ENCODE results near the gene FBXO41.
A peak's percentile ranks its signal among the peaks of the same experiment; 100 is the strongest.
"Not testable (repeated sequence)": the region's sequence is repeated elsewhere in the genome, so short reads cannot be mapped to it uniquely, and the experiment has no call there.

Gene FBXO41

DNA sequence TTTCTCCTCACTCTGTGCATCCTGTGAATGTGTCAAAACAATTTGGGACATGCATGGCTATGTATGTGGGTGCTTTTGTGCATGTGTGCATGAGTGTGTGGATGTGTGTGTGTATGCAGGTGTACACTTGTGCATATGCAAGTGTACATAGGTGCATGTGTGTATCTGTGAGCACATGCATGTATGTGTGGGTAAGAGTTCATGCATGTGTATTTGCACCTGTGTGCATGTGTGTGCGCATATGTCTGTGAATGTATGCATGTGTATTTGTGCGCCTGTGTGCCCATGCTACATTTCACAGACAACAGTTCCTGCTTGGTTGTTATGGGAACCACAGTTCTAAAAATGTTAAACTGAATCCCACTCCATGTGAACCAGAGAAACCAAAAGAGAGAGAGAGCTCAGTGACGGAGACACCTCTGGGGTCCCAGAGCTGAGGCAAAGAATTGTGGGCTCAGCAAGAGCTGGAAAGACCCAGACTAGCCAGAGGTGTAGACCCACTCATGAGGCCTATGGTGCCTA lies 1.9 kb upstream of the FBXO41 start:
- DNase-seq: no peak

DNA sequence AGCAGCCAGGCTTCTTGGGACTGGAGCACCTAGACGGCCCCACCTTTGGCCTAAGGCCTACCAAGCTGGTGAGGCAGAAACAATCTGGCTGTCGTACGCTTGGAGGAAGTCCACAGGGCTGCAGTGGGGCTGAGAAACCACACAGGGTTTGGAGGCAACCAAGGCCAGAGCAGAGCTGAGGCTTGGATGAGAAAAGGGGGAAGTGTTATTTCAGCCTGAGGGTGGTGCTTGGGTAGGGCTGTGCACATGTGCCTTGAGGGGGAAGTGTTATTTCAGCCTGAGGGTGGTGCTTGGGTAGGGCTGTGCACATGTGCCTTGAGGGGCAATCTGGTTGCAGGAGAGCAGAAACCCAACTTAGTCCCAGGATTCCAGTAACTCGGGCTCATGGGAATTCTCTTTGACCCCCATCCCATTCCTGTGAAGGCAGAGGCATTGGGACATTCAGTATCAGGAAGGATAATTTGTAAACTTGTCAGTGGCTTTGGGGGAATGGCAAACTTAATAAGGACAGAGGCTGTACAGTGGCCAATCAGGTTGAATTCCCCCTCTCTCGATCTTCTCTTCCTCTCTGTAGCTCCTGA lies 971 bp upstream of the FBXO41 start:
- DNase-seq: no peak

DNA sequence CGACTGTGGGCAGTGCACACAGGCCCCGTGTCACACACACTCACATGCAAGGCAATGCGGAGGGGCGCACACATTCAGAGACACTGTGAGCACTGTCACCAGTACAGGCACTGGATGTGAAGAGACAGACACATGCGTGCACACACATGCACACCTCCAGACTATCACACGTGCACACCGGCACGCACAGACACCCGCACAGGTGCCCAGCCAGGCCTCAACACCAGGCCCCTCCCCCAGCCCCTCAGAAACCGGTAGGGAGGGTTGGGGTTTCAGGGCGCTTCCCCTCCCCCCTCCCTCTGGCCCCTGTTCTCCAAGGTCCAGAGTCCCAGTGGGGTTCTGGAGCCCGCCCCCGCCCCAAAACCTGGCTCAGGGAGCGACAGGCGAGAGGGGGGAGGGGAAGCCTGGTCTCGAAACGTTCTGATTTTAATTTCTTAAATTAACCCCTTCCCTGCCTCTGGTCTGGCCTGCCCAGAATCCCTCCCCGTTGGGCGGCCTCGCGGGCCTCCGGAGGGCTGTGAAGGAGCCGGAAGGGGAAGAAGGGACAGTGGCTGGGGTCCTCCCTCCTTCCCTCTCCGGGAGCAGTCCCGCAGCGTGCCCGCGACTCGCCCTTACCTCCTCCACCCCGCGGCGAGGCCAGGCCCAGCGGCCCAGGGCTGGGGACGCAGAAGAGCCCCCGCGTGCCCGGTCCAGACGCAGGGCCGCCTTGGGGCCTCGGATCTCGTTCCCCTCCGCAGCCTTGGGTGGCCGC lies 558 bp downstream of the FBXO41 start:
- DNase-seq: no peak

DNA sequence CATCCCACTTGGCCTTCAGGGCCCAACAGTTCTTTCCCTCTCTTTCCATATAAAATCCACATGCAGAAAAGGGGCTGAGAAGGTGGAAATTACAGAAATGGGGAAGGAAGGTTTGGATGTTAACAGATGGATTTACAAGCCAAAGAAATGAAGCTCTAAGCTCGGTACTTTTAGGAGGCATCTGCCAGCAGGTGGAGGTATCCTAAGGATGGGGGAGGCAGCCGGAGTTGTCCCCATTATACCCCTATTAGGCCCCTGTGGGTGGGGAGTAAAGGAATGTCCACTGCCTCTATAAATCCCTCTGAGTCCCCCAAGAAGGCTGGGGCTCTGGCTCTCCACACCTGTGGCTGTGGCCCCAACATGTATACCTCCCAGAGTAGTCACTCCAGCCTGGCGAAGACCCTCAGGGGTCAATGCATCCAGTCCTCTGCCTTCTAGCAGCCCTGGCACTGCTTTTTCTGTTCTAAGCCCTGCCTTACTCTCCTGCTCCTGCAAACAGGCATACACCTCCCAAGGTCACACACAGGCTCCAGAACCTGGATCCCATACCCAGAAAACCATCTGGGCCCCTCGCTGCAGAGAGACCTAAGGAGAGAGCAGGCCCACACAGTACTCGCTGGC lies 1.2 kb downstream of the FBXO41 start:
- no peak for DNase-seq

DNA sequence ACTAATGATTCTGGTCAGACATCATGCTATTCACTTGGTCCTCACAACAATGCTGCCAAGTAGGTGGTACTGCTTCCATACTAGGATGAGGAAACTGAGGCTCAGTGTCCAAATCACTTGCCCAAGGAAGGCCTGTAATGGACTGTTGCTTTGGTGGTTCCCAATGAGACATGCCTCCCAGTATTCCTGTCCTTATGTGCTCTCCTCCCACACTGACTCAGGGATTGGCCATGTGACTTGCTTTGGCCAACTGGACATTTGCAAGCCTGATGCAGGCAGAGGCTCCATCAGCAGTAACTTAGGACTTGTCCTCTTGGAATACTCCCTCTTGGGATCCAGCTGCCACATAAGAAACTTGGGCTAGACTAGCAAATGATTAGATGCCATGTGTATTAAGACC lies 3.0 kb downstream of the FBXO41 start:
- DNase-seq: no peak

DNA sequence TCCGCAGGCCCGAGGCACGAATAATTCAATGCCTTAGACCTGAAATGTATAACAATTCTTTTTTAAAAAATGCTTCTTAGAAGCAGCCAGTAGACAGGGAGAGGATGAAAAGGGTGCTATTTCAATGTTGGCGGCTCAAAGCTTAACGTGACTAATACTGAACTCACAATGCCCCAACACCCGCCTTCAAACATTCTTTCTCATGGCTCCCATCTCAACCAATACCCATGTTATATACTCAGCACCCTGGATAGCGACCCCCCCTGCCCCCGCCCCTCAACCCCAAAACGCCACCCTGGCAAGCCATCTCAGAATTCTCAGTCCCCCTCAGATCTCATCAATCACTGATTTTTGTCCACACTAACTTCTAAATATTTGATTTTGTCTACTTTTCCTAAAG lies 4.4 kb downstream of the FBXO41 start:
- DNase-seq: no peak

DNA sequence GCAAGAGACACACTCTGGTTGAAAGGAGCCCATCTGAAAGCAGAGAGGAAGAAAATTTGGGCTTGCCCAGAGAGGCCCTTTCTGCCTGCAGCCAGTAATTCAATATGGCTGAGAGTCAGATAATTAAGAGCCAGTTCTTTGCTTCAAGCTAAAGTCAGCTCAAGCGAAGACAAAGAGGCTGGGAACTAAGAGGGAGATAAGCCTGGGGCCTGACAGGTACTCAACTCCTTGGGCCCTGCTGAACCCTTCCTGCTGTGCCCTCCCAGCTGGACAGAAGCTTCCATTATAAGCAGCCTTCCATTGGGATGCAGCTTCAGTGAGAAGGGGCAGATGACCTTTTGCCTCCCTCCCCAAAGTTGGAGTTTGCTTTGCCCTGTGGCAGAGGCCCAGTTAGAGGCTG lies 12.0 kb downstream of the FBXO41 start:
- DNase-seq: no peak

DNA sequence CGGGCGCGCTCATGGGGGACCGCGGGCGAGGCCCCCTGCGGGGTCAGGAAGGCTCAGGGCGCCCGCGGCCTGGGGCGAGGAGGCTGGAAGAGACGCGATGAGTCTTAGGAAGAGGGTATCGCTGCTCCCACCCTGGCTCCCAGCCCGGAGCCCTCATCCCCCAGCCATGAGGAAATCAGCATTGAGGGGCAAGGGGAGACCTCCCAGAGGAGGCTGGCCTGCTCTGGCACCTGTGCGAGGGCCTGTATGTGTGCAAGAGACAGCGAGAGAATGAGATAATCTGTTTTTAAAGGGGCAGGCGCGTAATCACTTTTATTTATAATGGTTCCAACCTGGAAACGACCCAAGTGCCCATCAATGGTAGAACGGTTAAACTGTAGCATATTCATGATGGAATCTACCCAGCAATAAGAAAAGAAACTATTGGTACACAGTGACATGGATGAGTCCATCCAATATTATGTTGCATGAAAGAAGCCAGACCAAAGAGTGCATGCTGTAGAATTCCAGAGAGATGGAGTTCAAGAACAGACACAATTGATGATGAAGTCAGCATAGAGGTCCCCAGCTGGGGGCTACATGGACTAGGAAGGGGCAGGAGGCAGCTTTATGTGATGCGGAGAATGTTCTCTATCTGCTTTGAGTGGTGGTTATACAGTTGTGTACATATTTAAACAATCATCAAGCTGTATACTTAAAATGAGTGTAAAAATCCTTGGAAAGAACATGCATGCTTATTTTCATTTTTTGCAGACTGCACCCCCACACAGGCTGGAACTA lies 14.4 kb downstream of the FBXO41 start:
- DNase-seq: no peak

DNA sequence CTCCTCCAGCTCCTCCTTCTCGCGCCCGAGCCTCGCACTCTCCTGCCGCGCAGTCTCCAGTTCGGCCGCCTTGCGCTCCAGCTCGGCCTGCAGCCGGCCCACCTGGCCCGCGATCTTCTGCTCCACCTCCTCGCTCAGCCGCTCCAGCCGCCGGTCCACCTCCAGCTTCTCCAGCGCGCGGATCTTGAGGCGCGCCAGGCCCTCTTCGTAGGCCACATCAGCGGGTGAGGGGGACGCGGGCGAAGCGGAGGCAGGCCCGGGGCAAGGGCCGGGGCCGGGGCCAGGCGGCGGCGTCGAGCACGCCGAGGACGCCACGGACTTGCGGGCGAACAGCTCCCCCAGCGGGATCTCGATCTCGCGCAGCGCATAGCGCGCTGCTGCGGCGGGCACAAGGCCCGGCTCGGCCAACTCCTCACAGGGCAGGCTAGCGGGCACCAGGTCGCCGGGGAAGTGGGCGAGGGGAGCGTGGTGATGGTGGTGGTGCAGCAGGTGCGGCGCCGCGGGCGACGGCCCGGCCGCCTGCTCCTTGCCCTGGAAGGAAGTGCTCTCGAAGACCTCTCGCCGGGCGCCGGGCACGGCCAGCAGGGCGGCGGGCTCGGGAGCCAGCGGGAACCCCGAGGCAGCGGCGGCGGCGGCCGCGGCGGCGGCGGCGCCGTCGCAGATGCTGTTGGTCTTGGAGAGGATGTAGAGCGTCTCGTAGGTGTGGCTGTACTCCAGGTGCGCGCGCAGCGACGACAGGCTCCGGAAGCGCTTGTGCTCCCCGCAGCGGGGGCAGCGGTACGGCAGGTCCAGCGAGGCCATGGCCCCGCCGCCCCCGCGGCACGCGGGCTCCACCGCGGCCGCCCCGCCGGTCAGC lies 15.2 kb downstream of the FBXO41 start:
- DNase-seq: peak; percentile 76

DNA sequence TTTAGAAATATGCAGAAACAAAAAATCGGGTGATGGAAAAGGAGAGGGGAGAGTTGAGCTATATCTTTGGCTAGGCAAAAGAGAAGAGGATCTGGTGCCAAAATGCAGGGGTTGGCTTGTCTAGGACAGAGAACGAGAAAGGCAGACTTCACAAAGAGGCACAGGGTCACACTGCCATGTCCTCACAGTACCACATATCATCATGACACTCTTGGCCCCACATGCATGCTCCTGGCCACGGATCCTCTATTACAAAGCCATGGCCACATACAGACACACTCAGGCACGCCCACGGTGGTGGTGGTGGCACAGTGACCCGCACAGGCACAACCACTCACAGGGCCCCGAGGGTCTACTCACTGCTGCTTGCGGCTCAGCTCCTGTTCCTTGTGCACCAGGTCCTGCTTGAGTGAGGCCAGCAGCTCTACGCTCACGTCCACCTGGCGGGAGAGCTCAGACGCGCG lies 15.9 kb downstream of the FBXO41 start:
- no peak for DNase-seq

DNA sequence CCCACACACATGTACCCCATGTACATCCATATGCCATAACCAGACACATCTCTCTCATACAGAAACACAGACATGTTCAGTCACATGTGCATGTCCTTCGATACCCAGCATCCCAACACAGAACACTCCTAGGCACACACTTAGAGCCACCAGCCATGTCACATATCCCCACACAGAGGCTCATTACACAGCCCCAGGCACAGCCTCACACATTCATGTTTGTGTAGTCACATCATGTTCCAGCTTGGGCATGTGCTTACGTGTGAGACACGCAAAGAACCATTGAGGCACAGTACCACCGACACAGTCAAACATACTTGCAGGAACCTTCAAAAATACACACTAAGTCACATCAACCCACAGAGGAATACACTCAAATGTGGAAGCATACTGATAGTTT lies 17.3 kb downstream of the FBXO41 start:
- DNase-seq: no peak

DNA sequence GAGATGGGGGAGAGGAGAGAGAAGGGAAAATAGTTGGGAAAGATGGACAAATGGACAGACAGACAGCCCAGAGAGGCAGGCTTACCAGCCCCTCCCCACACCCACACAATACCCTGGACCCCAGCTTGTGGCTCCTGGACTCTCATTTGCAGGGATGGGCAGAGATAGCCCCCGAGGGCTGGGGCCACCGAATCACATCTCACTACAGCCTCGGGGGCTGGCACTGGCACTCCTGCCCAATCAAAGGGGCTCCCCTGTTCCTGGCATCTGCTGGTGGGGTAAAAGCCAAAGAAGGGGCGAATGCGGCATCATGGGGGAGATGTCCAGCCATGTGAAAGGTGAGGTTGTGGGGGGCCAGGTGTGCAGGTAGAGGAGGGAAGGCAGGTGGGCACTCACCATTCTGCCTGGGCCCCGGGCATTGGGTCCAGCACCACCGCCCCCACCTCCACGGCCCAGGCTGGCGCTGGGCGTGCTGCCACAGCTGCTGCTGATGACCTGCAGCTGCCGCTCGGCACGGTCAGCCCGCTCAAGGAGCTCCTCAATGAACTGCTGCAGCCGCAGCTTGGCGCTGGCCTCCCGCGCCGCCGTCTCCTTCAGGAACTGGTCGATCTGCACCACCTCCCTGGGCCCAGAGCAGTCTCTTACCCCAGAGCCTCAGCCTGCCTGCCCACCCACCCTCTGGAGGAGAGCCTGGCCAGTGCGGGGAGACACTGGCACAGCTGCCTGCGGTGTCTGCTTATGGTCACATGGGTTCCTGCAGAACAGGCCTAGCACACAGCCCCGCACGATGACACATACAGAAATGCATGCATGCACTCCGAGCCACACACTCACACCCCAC lies 18.0 kb downstream of the FBXO41 start:
- no peak for DNase-seq

DNA sequence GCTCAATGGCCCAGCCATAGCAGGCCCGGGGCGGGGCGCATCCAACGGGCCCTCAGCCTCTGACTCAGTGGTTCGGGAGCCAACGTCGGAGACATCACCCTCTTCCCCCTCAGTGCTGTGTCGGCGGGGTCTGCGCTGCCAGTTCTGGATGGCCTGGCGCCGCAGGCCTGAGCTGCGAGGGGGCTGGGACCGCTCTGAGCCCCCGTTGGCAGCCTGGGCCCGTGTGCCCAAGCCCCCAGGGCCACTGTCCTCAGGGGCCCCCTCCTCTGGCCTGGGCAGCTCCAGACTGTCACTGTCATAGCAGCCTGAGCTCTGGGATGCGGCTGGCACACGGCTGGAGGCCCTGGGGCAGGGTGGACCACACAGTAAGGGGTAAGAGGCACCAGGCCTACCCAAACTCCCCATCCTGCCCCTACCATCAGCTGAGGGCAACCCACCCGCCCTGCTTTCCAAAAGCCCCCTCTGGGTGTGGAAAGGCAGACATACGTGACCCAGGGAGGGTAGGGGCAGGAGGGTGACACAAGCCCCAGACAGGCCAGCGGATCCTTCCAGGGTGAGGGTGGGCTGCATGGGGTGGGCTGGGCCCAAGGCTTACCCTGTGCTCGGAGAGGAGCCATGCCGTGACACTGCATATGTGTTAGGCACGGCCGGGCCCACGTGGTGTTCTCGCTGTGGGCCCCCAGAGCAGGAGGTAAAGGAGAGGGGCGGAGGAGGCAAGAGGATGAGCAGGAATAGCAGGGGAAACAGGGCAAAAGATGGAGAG lies 18.8 kb downstream of the FBXO41 start:
- no peak for DNase-seq

DNA sequence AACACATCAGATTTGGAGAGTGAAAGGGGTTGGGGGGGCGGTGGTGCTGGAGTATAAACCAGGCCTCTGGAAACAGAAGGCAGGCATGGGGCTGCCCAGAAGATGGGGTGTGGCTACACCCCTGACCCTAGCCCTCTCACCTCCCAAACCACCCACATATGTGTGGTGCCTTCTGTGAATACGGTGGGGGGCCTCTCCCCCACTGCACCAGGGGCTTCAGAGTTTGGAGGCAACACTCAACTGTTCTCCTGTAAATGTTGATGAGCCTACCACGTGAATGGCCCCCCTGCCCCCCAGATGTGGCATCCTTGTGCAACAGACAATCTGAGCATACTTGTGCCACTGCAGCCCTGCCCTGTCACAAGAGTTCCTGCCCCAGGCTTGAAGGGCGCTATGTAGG lies 19.5 kb downstream of the FBXO41 start:
- DNase-seq: no peak

DNA sequence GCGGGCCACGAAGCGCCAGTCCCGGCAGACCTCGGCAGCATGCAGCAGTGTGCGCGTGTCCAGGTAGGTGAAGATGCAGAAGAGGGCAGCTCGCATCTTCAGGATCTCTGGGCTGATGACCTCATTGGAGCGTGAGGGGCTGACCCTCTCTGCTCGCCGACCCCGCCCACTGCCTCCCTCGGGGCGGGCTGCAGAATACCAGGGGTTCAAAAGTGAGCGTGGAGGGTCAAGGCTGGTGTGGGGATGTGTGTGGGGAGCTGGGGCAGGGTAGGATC lies 20.0 kb downstream of the FBXO41 start:
- DNase-seq: no peak

DNA sequence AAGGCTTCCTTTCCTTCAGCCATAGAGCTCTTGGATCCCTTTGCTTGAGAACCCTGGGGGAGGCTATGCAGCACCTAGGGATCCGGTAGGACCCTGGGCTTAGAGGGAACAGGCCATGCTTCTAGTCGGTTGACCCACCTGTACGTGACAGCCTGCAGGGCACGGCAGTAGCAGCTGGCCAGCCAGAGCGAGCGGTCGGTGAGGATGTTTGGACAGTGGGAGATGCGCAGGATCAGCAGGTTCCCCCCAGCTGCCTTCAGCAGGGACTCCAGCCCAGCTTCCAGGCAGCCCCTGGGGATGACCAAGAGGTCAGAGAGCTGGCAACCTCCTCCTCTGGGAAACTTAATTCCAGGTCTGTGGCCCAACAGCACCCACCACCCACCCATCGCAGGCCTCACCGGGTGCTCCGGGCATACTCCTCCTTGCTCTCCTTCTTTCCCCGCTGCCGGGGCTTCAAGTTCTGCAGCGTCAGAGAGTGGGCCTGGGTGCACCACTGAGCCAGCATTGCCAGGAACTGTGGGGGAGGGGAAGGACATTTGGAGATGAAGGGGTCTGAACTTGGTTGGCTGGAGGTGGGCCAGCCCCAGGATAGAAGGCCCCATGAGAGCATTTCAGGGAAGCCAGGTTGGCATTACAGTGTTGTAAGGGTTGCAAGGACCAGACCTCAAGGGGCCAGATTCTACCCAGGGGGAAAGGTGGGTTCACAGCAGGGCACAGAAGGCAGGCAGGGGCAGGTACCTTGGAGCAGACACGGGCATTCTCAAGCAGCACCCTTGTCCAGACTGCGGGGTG lies 20.5 kb downstream of the FBXO41 start:
- DNase-seq: no peak

DNA sequence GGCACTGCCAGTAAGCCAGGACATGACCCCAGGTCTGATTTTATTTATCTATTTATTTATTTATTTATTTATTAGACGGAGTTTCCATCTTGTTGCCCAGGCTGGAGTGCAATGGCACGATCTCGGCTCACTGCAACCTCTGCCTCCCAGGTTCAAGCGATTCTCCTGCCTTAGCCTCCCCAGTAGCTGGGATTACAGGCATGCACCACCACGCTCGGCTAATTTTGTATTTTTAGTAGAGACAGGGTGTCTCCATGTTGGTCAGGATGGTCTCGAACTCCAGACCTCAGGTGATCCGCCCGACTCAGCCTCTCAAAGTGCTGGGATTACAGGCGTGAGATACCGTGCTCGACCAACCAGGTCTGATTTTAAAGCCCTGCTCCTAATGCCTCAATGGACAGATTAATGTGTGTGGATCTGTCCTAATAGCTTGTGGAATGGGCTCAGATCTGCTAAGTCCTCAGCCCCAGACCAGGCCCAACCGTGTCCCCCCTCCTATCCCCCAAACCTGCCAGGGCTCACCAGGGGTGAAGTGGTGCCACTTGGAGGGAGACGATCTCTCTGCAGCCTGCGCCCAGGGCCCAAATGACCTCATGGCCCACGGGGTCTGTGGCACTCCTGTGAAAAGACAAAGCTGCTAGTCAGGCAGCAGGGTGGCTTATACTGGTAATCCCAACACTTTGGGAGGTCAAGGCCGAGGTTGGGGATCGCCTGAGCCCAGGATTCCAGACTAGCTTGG lies 21.4 kb downstream of the FBXO41 start:
- DNase-seq: not testable (repeated sequence)

DNA sequence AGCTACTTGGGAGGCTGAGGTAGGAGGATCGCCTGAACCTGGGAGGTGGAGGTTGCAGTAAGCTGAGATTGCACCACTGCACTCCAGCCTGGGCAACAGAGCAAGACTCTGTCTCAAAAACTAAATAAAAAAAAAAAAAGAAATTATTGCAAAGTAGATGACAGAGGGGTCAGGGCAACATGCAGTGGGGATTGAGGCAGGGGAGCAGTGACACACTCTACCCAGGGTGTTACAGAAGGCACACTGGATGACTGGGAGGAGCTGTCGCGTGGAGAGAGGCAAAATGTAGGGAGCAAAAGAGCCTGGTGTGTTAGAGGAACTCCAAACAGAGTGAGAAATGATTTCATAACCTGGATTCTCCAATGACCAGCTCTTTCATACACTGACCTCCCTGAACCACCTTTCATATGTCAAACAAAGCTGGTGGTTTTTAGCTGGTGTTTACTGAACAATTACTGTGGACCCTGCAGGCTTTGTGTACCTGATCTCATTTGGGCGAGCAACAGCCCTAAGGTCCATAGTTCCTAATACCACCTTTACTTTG lies 22.1 kb downstream of the FBXO41 start:
- DNase-seq: no peak

Measured in DMS153 (cell line).